Body of pancreas (tissue), 4 donors: ENCODE results near the gene MAST4. TPM values are rescaled to one million over a fixed set of nuclear protein-coding genes. Genes with fewer than 3 reads are reported as not detected.

Experiments used
- ATAC-seq: fragments of 150-250 bp; one replicate; pipeline ENCODE4 v1.9.1; 2016
- DNase-seq, 4 donors: peaks; one replicate each; pipeline ENCODE4 v3.0.0-alpha.2; 2019
- H3K27ac ChIP-seq, 4 donors: fragments of 200-600 bp; sonication (generic); 1 replicate in 3 of 4; 2 replicates in 1 of 4; pipeline versions ENCODE4 v1.5.1 to v1.6.1; 2016 to 2019; ENCODE audit warnings: mild to moderate bottlenecking in 1 of 4, mixed read lengths in 1 of 4, moderate library complexity in 1 of 4
- H3K27me3 ChIP-seq, 2 donors: fragments of 200-600 bp; sonication (generic); one replicate each; pipeline ENCODE4 v1.6.0; 2016; ENCODE audit warnings: mild to moderate bottlenecking in 1 of 2
- H3K36me3 ChIP-seq, 2 donors: fragments of 200-600 bp; sonication (generic); replicated peaks in 1 of 2; 2 replicates each; pipeline ENCODE4 v1.5.1; 2016; ENCODE audit warnings: low read depth in 2 of 2; ENCODE audit not compliant: insufficient read depth in 1 of 2
- H3K4me1 ChIP-seq: fragments of 200-600 bp; sonication (generic); one replicate; pipeline ENCODE4 v1.6.0; 2016
- H3K4me3 ChIP-seq, 2 donors: fragments of 200-600 bp; sonication (generic); 1 replicate in 1 of 2; 2 replicates in 1 of 2; pipeline ENCODE4 v1.5.1; 2016 to 2019
- H3K9me3 ChIP-seq, 3 donors: fragments of 200-600 bp; sonication (generic); 1 replicate in 2 of 3; 2 replicates in 1 of 3; pipeline ENCODE4 v1.5.1; 2016
- CTCF ChIP-seq, 7 experiments: fragments of 450-650 bp in 4 of 7; fragments of 200-600 bp in 3 of 7; sonication (generic) in 3 of 7; IDR thresholded peaks; one replicate each; pipeline ENCODE4 v1.5.1; 2016 to 2019; ENCODE audit warnings: antibody characterized with exemption in 7 of 7
- POLR2A ChIP-seq, 3 donors: fragments of 450-650 bp; IDR thresholded peaks; one replicate each; pipeline ENCODE4 v1.6.1; 2016; ENCODE audit warnings: antibody characterized with exemption in 3 of 3, mild to moderate bottlenecking in 2 of 3
- WGBS, 2 donors: methylation state at CpG; one replicate each; pipeline ENCODE4 v1.1.5; 2017; 5-methylcytosine and 5-hydroxymethylcytosine counted together
- intact Hi-C: fragments of 100-400 bp; cut with DNase I; formaldehyde crosslinking; loops from one replicate; pipeline ENCODE4 v1.15.1; 2023
- total RNA-seq, 2 donors: library from RNA; depleted of rRNA; stranded (reverse); fragments of >200 nt; gene quantifications; one replicate each; pipeline ENCODE4 v1.1.0, GENCODE V29; 2016

Gene MAST4
- total RNA-seq, 2 donors from 2014 or later, result 17.9 to 29.7 TPM

GRCh38 chr5:67197536-67197935, 601.3 kb downstream of the MAST4 start:
- intact Hi-C loops, result no loop called here
- no peaks in the 10 kb centered on the region for H3K4me1 ChIP-seq
- no peak overlapping the region for H3K27ac ChIP-seq
- 80 to 85% methylated on average over 1 of the region's 1 CpG for WGBS, 2 donors
- H3K9me3 ChIP-seq, result no peaks in the 10 kb centered on the region
- H3K4me3 ChIP-seq, result no peak overlapping the region
- DNase-seq (no peak), ATAC-seq (no peak)
- no peaks in the 10 kb centered on the region for H3K36me3 ChIP-seq
- no peaks in the 10 kb centered on the region for H3K27me3 ChIP-seq
- TF ChIP-seq POLR2A (IDR thresholded peaks at IDR 0.05) (no peak), CTCF (IDR thresholded peaks at IDR 0.05) (no peak)

- Histone ChIP-seq H3K27me3 (no peaks in the 10 kb centered on the region), H3K36me3 (no peaks in the 10 kb centered on the region), H3K9me3 (no peaks in the 10 kb centered on the region), H3K4me3 (no peak overlapping the region), H3K27ac (no peak overlapping the region), H3K4me1 (no peaks in the 10 kb centered on the region)
- TF ChIP-seq CTCF (IDR thresholded peaks at IDR 0.05) (no peak), POLR2A (IDR thresholded peaks at IDR 0.05) (no peak)
- 29 to 32% methylated on average over 1 of the region's 1 CpG for WGBS, 2 donors
- ATAC-seq, result no peak
- no peak for DNase-seq
- intact Hi-C loops, result no loop called here
Measured at GRCh38 chr5:67198917-67199316, 602.7 kb downstream of the MAST4 start.

- H3K9me3 ChIP-seq, result no peaks in the 10 kb centered on the region
- TF ChIP-seq CTCF (IDR thresholded peaks at IDR 0.05), result no peak
- no peak for TF ChIP-seq POLR2A (IDR thresholded peaks at IDR 0.05)
- intact Hi-C loops, result loop anchor here (5.0 to 10.0 kb wide), 3 partner anchors 33 to 385 kb away; no protein-coding TSS in a partner anchor
- H3K27ac ChIP-seq, result no peak overlapping the region
- H3K4me1 ChIP-seq, result no peaks in the 10 kb centered on the region
- no peaks in the 10 kb centered on the region for H3K27me3 ChIP-seq
- ATAC-seq (no peak), DNase-seq (no peak)
- no peak overlapping the region for H3K4me3 ChIP-seq
- H3K36me3 ChIP-seq, result no peaks in the 10 kb centered on the region
Measured at GRCh38 chr5:67199859-67200258, 603.7 kb downstream of the MAST4 start.

GRCh38 chr5:67200809-67201562, 604.8 kb downstream of the MAST4 start:
- Histone ChIP-seq H3K4me1 (no peaks in the 10 kb centered on the region), H3K9me3 (no peaks in the 10 kb centered on the region), H3K27ac (no peak overlapping the region), H3K4me3 (no peak overlapping the region), H3K27me3 (no peaks in the 10 kb centered on the region), H3K36me3 (no peaks in the 10 kb centered on the region)
- DNase-seq (no peak), ATAC-seq (no peak)
- 95 to 96% methylated on average over 2 of the region's 2 CpGs for WGBS, 2 donors
- intact Hi-C loops, result loop anchor here (5.0 to 10.0 kb wide), 3 partner anchors 34 to 386 kb away; no protein-coding TSS in a partner anchor
- no peak for TF ChIP-seq CTCF (IDR thresholded peaks at IDR 0.05)
- TF ChIP-seq POLR2A (IDR thresholded peaks at IDR 0.05), result no peak
